Fibroblast of lung (primary cell): ENCODE measurements around the gene SOX10. TPM values are rescaled to one million over a fixed set of nuclear protein-coding genes. Genes with fewer than 3 reads are reported as not detected.
"Not testable (repeated sequence)": the region's sequence is repeated elsewhere in the genome, so short reads cannot be mapped to it uniquely, and the experiment has no call there.

Source experiments
- DNase-seq, 2 donors: peaks; one replicate each; pipeline versions ENCODE4 v3.0.0 to v3.0.0-alpha.2; 2010; ENCODE audit warnings: low read depth in 2 of 2
- H2AFZ ChIP-seq: 2 replicates; pipeline ENCODE4 v1.5.1; 2012; ENCODE audit warnings: low read length, control low read depth, inconsistent platforms
- H3K27ac ChIP-seq: 2 replicates; pipeline ENCODE4 v1.5.1; 2011; ENCODE audit warnings: low read length, control low read depth; ENCODE audit not compliant: insufficient read depth
- H3K27me3 ChIP-seq: 2 replicates; pipeline ENCODE4 v1.5.1; 2011; ENCODE audit warnings: mild to moderate bottlenecking, low read length; ENCODE audit not compliant: control insufficient read depth, insufficient read depth
- H3K36me3 ChIP-seq: 2 replicates; pipeline ENCODE4 v1.5.1; 2011; ENCODE audit warnings: low read length; ENCODE audit not compliant: control insufficient read depth, insufficient read depth
- H3K4me1 ChIP-seq: 2 replicates; pipeline ENCODE4 v1.5.1; 2011; ENCODE audit warnings: low read length; ENCODE audit not compliant: control insufficient read depth, insufficient read depth; ENCODE audit errors: extremely low read depth
- H3K4me2 ChIP-seq: 2 replicates; pipeline ENCODE4 v1.5.1; 2011; ENCODE audit warnings: low read length, control low read depth; ENCODE audit not compliant: insufficient read depth; ENCODE audit errors: extremely low read depth
- H3K4me3 ChIP-seq, 4 experiments: fragments of 200-600 bp in 1 of 4; sonication (generic) in 1 of 4; replicated peaks in 1 of 4; 2 replicates each; pipeline ENCODE4 v1.5.1; 2011 to 2016; ENCODE audit warnings: low read length in 4 of 4, low read depth in 3 of 4, mild to moderate bottlenecking in 3 of 4, control low read depth in 2 of 4, inconsistent platforms in 1 of 4, mixed read lengths in 1 of 4; ENCODE audit not compliant: insufficient read depth in 1 of 4; ENCODE audit errors: control extremely low read depth in 1 of 4
- H3K79me2 ChIP-seq: 2 replicates; pipeline ENCODE4 v1.5.1; 2012; ENCODE audit warnings: mild to moderate bottlenecking, low read length, inconsistent platforms; ENCODE audit not compliant: control insufficient read depth, insufficient read depth
- H3K9ac ChIP-seq: 2 replicates; pipeline ENCODE4 v1.5.1; 2011; ENCODE audit warnings: mild to moderate bottlenecking, low read length, control low read depth; ENCODE audit not compliant: insufficient read depth
- H3K9me3 ChIP-seq: 2 replicates; pipeline ENCODE4 v1.5.1; 2012; ENCODE audit warnings: low read depth, low read length; ENCODE audit not compliant: control insufficient read depth, insufficient read depth
- H4K20me1 ChIP-seq: 2 replicates; pipeline ENCODE4 v1.5.1; 2011; ENCODE audit warnings: low read length; ENCODE audit not compliant: control insufficient read depth, insufficient read depth; ENCODE audit errors: extremely low read depth
- EZH2 ChIP-seq: IDR thresholded peaks from 2 replicates; pipeline ENCODE4 v1.5.1; 2012; ENCODE audit warnings: low read length, control low read depth, mild to moderate bottlenecking; ENCODE audit errors: missing control alignments
- polyA plus RNA-seq, 2 donors: library from polyadenylated mRNA; depleted of rRNA in 1 of 2; stranded (reverse) in 1 of 2; unstranded in 1 of 2; fragments of >200 nt; gene quantifications; 2 replicates each; pipeline ENCODE4 v1.2.1, GENCODE V29; 2011 to 2012; ENCODE audit warnings: missing spikeins in 1 of 2
- total RNA-seq: library from RNA; depleted of rRNA; stranded (reverse); fragments of >200 nt; gene quantifications from 2 replicates; pipeline ENCODE4 v1.2.1, GENCODE V29; 2014
- TF ChIP-seq, protein P1 (sequence below), 2 donors: IDR thresholded peaks in 1 of 2; conservative IDR thresholded peaks in 1 of 2; 1 replicate in 1 of 2; 2 replicates in 1 of 2; pipeline ENCODE4 v1.5.1; 2011 to 2012; ENCODE audit warnings: low read length in 2 of 2, control low read depth in 1 of 2, inconsistent platforms in 1 of 2, low read depth in 1 of 2, mild to moderate bottlenecking in 1 of 2

SOX10 gene
- total and polyA plus RNA-seq, 2 donors (not counting 1 experiment from before 2014, with no cell fraction given) = not detected

DNA sequence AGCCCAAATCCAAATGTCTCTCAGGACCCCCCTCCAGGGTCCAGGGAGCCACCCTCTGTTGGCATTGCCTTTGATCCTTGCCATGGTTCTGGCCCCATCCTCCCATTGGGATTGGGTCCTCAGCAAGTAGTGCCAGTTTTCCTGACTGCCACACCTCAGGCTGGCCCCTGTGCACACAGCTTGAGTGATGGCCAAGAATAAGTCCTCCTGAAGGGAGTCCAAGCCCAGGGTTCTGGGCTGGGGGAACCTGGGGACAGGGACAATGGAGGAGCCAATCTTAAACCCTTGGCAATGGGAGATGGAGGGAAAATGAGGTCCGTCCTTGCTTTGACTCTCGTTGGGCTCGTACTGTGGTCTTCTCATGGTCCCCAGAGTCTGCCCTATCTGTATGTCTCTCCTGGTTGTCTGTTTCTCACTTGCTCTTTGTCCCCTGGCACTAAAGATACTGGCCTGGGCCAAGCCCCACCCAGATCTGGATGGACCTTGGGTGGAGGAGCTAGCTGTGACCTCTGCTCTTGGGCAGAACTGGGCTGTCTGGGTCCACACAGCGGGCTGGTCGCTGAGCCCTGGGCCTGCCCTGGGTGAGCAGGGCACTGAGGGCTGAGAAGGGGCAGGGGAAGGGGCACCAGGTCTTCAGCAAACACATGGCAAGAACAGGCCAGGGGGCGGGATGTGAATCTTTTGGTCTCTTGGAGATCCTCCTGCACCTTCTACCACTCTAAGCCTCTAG, 2.9 kb downstream of the SOX10 start:
- Histone ChIP-seq H3K36me3 (no peaks in the 10 kb centered on the region), H3K4me1 (no peaks in the 10 kb centered on the region), H2AFZ (no peak overlapping the region), H3K79me2 (no peaks in the 10 kb centered on the region), H3K27me3 (no peaks in the 10 kb centered on the region), H4K20me1 (no peaks in the 10 kb centered on the region), H3K9me3 (no peaks in the 10 kb centered on the region), H3K4me2 (no peak overlapping the region), H3K4me3 (no peak overlapping the region), H3K9ac (no peak overlapping the region), H3K27ac (no peak overlapping the region)
- no peak for TF ChIP-seq EZH2
- TF ChIP-seq, protein P1, sequence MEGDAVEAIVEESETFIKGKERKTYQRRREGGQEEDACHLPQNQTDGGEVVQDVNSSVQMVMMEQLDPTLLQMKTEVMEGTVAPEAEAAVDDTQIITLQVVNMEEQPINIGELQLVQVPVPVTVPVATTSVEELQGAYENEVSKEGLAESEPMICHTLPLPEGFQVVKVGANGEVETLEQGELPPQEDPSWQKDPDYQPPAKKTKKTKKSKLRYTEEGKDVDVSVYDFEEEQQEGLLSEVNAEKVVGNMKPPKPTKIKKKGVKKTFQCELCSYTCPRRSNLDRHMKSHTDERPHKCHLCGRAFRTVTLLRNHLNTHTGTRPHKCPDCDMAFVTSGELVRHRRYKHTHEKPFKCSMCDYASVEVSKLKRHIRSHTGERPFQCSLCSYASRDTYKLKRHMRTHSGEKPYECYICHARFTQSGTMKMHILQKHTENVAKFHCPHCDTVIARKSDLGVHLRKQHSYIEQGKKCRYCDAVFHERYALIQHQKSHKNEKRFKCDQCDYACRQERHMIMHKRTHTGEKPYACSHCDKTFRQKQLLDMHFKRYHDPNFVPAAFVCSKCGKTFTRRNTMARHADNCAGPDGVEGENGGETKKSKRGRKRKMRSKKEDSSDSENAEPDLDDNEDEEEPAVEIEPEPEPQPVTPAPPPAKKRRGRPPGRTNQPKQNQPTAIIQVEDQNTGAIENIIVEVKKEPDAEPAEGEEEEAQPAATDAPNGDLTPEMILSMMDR (conservative IDR thresholded peaks at IDR 0.05 in 1 of 2, IDR thresholded peaks at IDR 0.05 in 1 of 2; ENCODE audit: low read depth in 1 of 2, low read length in 2 of 2) = no peak
- no peak for DNase-seq

DNA sequence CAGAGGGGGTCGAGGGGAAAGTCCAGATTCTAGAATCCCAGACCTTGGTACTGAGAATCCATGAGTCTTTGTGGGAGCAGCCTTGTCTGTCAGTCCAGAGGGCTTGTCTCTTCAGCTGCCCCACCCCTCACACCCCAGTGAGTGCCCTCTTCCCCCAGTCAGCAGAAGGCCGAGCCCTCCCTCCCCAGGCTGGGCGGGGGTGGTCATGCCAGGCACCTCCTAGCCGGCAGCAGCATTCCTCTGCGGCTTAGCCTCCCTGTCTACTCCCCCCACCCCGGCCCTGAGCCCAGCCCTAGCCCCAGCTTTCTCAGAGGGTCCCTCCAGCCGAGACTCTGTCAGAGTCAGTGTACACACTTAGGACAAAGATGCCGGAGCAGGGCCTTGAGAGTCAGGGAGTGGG, 4.6 kb downstream of the SOX10 start:
- Histone ChIP-seq H3K27me3 (no peaks in the 10 kb centered on the region), H3K4me2 (no peak overlapping the region), H2AFZ (no peak overlapping the region), H3K4me1 (no peaks in the 10 kb centered on the region), H3K4me3 (no peak overlapping the region), H3K9ac (no peak overlapping the region), H3K9me3 (no peaks in the 10 kb centered on the region), H3K36me3 (no peaks in the 10 kb centered on the region), H3K27ac (no peak overlapping the region), H4K20me1 (no peaks in the 10 kb centered on the region), H3K79me2 (no peaks in the 10 kb centered on the region)
- no peak for TF ChIP-seq EZH2
- TF ChIP-seq, protein P1 (conservative IDR thresholded peaks at IDR 0.05 in 1 of 2, IDR thresholded peaks at IDR 0.05 in 1 of 2; ENCODE audit: low read depth in 1 of 2, low read length in 2 of 2) = no peak
- no peak for DNase-seq

DNA sequence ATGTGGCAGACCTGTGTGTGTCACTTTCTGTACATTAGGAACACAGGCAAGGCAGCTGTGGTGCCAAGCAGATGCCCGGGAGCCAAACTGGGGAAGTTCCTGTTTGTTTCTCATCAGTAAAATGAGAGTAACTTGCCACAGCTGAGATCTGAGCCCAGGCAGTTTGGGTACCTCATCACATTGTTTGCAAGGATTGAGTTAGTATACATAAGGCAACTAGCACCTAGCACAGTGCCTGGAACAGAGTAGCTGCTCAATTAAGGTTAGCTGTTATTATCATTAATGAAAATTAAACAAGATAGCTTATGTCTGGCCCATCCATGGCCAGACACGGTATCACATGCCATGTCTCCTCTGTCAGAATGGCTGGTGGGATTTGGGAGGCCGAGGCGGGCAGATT, 7.8 kb downstream of the SOX10 start:
- Histone ChIP-seq H3K4me2 (no peak overlapping the region), H3K36me3 (no peaks in the 10 kb centered on the region), H3K27me3 (no peaks in the 10 kb centered on the region), H3K4me1 (no peaks in the 10 kb centered on the region), H4K20me1 (no peaks in the 10 kb centered on the region), H3K9me3 (no peaks in the 10 kb centered on the region), H3K79me2 (no peaks in the 10 kb centered on the region), H3K9ac (no peak overlapping the region), H3K4me3 (no peak overlapping the region), H3K27ac (no peak overlapping the region), H2AFZ (no peak overlapping the region)
- TF ChIP-seq, protein P1 (conservative IDR thresholded peaks at IDR 0.05 in 1 of 2, IDR thresholded peaks at IDR 0.05 in 1 of 2; ENCODE audit: low read depth in 1 of 2, low read length in 2 of 2) = no peak
- TF ChIP-seq EZH2 = no peak
- DNase-seq = no peak

DNA sequence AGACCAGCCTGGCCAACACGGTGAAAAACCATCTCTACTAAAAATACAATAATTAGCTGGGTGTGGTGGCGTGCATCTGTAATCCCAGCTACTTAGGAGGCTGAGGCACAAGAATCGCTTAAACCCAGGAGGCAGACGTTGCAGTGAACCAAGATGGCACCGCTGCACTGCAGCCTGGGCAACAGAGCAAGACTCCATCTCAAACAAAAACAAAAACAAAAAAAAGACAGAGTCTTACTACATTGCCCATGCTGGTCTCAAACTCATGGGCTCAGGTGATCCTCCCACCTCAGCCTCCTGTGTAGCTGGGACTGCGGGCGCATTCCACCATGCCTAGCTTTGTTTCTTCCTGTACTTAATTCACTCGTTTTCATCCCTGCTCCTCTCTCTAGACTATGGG, 8.3 kb downstream of the SOX10 start:
- not testable (repeated sequence) for H3K4me3 ChIP-seq, H3K4me1 ChIP-seq, H3K9ac ChIP-seq, DNase-seq, H2AFZ ChIP-seq, H3K27ac ChIP-seq, H3K4me2 ChIP-seq, H3K79me2 ChIP-seq, H3K9me3 ChIP-seq, H4K20me1 ChIP-seq, H3K27me3 ChIP-seq, H3K36me3 ChIP-seq
